Fibroblast of lung (primary cell): ENCODE measurements around the gene REV1. TPM values are rescaled to one million over a fixed set of nuclear protein-coding genes. Genes with fewer than 3 reads are reported as not detected.

Source experiments
- DNase-seq, 2 donors: peaks; one replicate each; pipeline versions ENCODE4 v3.0.0 to v3.0.0-alpha.2; 2010; ENCODE audit warnings: low read depth in 2 of 2
- H2AFZ ChIP-seq: 2 replicates; pipeline ENCODE4 v1.5.1; 2012; ENCODE audit warnings: low read length, control low read depth, inconsistent platforms
- H3K27ac ChIP-seq: 2 replicates; pipeline ENCODE4 v1.5.1; 2011; ENCODE audit warnings: low read length, control low read depth; ENCODE audit not compliant: insufficient read depth
- H3K27me3 ChIP-seq: 2 replicates; pipeline ENCODE4 v1.5.1; 2011; ENCODE audit warnings: mild to moderate bottlenecking, low read length; ENCODE audit not compliant: control insufficient read depth, insufficient read depth
- H3K36me3 ChIP-seq: 2 replicates; pipeline ENCODE4 v1.5.1; 2011; ENCODE audit warnings: low read length; ENCODE audit not compliant: control insufficient read depth, insufficient read depth
- H3K4me1 ChIP-seq: 2 replicates; pipeline ENCODE4 v1.5.1; 2011; ENCODE audit warnings: low read length; ENCODE audit not compliant: control insufficient read depth, insufficient read depth; ENCODE audit errors: extremely low read depth
- H3K4me2 ChIP-seq: 2 replicates; pipeline ENCODE4 v1.5.1; 2011; ENCODE audit warnings: low read length, control low read depth; ENCODE audit not compliant: insufficient read depth; ENCODE audit errors: extremely low read depth
- H3K4me3 ChIP-seq, 4 experiments: fragments of 200-600 bp in 1 of 4; sonication (generic) in 1 of 4; replicated peaks in 1 of 4; 2 replicates each; pipeline ENCODE4 v1.5.1; 2011 to 2016; ENCODE audit warnings: low read length in 4 of 4, low read depth in 3 of 4, mild to moderate bottlenecking in 3 of 4, control low read depth in 2 of 4, inconsistent platforms in 1 of 4, mixed read lengths in 1 of 4; ENCODE audit not compliant: insufficient read depth in 1 of 4; ENCODE audit errors: control extremely low read depth in 1 of 4
- H3K79me2 ChIP-seq: 2 replicates; pipeline ENCODE4 v1.5.1; 2012; ENCODE audit warnings: mild to moderate bottlenecking, low read length, inconsistent platforms; ENCODE audit not compliant: control insufficient read depth, insufficient read depth
- H3K9ac ChIP-seq: 2 replicates; pipeline ENCODE4 v1.5.1; 2011; ENCODE audit warnings: mild to moderate bottlenecking, low read length, control low read depth; ENCODE audit not compliant: insufficient read depth
- H3K9me3 ChIP-seq: 2 replicates; pipeline ENCODE4 v1.5.1; 2012; ENCODE audit warnings: low read depth, low read length; ENCODE audit not compliant: control insufficient read depth, insufficient read depth
- H4K20me1 ChIP-seq: 2 replicates; pipeline ENCODE4 v1.5.1; 2011; ENCODE audit warnings: low read length; ENCODE audit not compliant: control insufficient read depth, insufficient read depth; ENCODE audit errors: extremely low read depth
- CTCF ChIP-seq, 2 donors: IDR thresholded peaks in 1 of 2; conservative IDR thresholded peaks in 1 of 2; 1 replicate in 1 of 2; 2 replicates in 1 of 2; pipeline ENCODE4 v1.5.1; 2011 to 2012; ENCODE audit warnings: low read length in 2 of 2, control low read depth in 1 of 2, inconsistent platforms in 1 of 2, low read depth in 1 of 2, mild to moderate bottlenecking in 1 of 2
- EZH2 ChIP-seq: IDR thresholded peaks from 2 replicates; pipeline ENCODE4 v1.5.1; 2012; ENCODE audit warnings: low read length, control low read depth, mild to moderate bottlenecking; ENCODE audit errors: missing control alignments
- polyA plus RNA-seq, 2 donors: library from polyadenylated mRNA; depleted of rRNA in 1 of 2; stranded (reverse) in 1 of 2; unstranded in 1 of 2; fragments of >200 nt; gene quantifications; 2 replicates each; pipeline ENCODE4 v1.2.1, GENCODE V29; 2011 to 2012; ENCODE audit warnings: missing spikeins in 1 of 2
- total RNA-seq: library from RNA; depleted of rRNA; stranded (reverse); fragments of >200 nt; gene quantifications from 2 replicates; pipeline ENCODE4 v1.2.1, GENCODE V29; 2014

The REV1 gene
- total and polyA plus RNA-seq, 2 donors (not counting 1 experiment from before 2014, with no cell fraction given), result 19.3 to 39.3 TPM

- no peaks in the 10 kb centered on the region for H3K36me3 ChIP-seq
- TF ChIP-seq EZH2 (no peak), CTCF (conservative IDR thresholded peaks at IDR 0.05 in 1 of 2, IDR thresholded peaks at IDR 0.05 in 1 of 2; ENCODE audit: low read depth in 1 of 2, low read length in 2 of 2) (no peak)
- no peaks in the 10 kb centered on the region for H4K20me1 ChIP-seq
- H3K9ac ChIP-seq, result no peak overlapping the region
- no peak overlapping the region for H3K4me2 ChIP-seq
- no peak overlapping the region for H3K27ac ChIP-seq
- no peak overlapping the region for H2AFZ ChIP-seq
- H3K4me3 ChIP-seq, result no peak overlapping the region
- no peaks in the 10 kb centered on the region for H3K4me1 ChIP-seq
- H3K27me3 ChIP-seq, result no peaks in the 10 kb centered on the region
- no peaks in the 10 kb centered on the region for H3K9me3 ChIP-seq
- no peak for DNase-seq
- H3K79me2 ChIP-seq, result no peaks in the 10 kb centered on the region
These were observed 100.9 kb downstream of the REV1 start for GRCh38 chr2:99388892-99389291.

- no peaks in the 10 kb centered on the region for H3K36me3 ChIP-seq
- H3K4me2 ChIP-seq, result no peak overlapping the region
- no peaks in the 10 kb centered on the region for H4K20me1 ChIP-seq
- no peaks in the 10 kb centered on the region for H3K27me3 ChIP-seq
- no peak overlapping the region for H3K27ac ChIP-seq
- no peak for TF ChIP-seq EZH2
- TF ChIP-seq CTCF (conservative IDR thresholded peaks at IDR 0.05 in 1 of 2, IDR thresholded peaks at IDR 0.05 in 1 of 2; ENCODE audit: low read depth in 1 of 2, low read length in 2 of 2), result no peak
- H2AFZ ChIP-seq, result no peak overlapping the region
- H3K79me2 ChIP-seq, result no peaks in the 10 kb centered on the region
- no peak overlapping the region for H3K9ac ChIP-seq
- no peaks in the 10 kb centered on the region for H3K4me1 ChIP-seq
- H3K9me3 ChIP-seq, result no peaks in the 10 kb centered on the region
- H3K4me3 ChIP-seq, result no peak overlapping the region
- DNase-seq, result peak in 1 of 2 donors; percentile 71
These were observed 103.8 kb downstream of the REV1 start for GRCh38 chr2:99386011-99386410.

GRCh38 chr2:99382143-99382542 is 107.7 kb downstream of the REV1 start:
- H3K9me3 ChIP-seq, result no peaks in the 10 kb centered on the region
- no peaks in the 10 kb centered on the region for H3K4me1 ChIP-seq
- no peak overlapping the region for H3K4me2 ChIP-seq
- DNase-seq, result no peak
- H3K27me3 ChIP-seq, result no peaks in the 10 kb centered on the region
- H3K79me2 ChIP-seq, result no peaks in the 10 kb centered on the region
- peaks cover 4% of the 10 kb centered on the region for H3K36me3 ChIP-seq
- H3K27ac ChIP-seq, result no peak overlapping the region
- H3K9ac ChIP-seq, result no peak overlapping the region
- H2AFZ ChIP-seq, result no peak overlapping the region
- no peaks in the 10 kb centered on the region for H4K20me1 ChIP-seq
- H3K4me3 ChIP-seq, result no peak overlapping the region
- no peak for TF ChIP-seq CTCF (conservative IDR thresholded peaks at IDR 0.05 in 1 of 2, IDR thresholded peaks at IDR 0.05 in 1 of 2; ENCODE audit: low read depth in 1 of 2, low read length in 2 of 2)
- TF ChIP-seq EZH2, result no peak
